Measurements from ENCODE around the gene STK38L. TPM values are rescaled to one million over a fixed set of nuclear protein-coding genes. Genes with fewer than 3 reads are reported as not detected.

The STK38L gene
- total RNA-seq, 4 donors from 2014 or later = 64.6 to 102 (median 82.4) TPM

DNA sequence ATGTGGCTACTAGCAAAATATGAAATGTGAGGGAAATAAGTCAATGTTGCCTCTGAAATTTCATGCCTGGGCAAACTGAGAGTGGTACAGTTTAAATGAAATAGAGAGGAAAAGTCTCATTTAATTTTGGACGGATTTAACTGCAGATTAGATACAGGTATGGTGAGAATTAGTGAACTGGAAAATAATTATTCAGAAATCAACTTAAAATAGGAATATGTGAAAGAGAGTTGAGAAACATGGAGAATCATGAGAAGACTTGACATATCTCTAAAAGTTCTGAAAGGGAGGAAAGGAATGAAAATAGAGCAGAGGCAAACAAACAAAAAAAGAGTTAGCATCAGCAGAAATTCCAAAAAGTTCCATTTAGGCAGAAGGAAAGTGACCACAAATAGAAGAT lies 55.0 kb downstream of the STK38L start:
- Histone ChIP-seq H3K36me3 (peaks cover 4 to 49% (median 21%) of the 10 kb centered on the region in 4 donors), H3K4me3 (no peak overlapping the region), H3K9me3 (no peaks in the 10 kb centered on the region), H3K27ac (replicated peaks in 1 of 4) (peak overlapping the region in 2 of 4 donors; percentile 18 to 34), H3K27me3 (no peaks in the 10 kb centered on the region), H3K4me1 (peaks cover 20 to 68% (median 64%) of the 10 kb centered on the region in 4 donors)
- intact Hi-C loops (cut with DNase I) = no loop called here
- no peak for DNase-seq (ENCODE audit: extremely low spot score)
- 92% methylated on average over 1 of the region's 1 CpG for WGBS
- TF ChIP-seq, protein P1, sequence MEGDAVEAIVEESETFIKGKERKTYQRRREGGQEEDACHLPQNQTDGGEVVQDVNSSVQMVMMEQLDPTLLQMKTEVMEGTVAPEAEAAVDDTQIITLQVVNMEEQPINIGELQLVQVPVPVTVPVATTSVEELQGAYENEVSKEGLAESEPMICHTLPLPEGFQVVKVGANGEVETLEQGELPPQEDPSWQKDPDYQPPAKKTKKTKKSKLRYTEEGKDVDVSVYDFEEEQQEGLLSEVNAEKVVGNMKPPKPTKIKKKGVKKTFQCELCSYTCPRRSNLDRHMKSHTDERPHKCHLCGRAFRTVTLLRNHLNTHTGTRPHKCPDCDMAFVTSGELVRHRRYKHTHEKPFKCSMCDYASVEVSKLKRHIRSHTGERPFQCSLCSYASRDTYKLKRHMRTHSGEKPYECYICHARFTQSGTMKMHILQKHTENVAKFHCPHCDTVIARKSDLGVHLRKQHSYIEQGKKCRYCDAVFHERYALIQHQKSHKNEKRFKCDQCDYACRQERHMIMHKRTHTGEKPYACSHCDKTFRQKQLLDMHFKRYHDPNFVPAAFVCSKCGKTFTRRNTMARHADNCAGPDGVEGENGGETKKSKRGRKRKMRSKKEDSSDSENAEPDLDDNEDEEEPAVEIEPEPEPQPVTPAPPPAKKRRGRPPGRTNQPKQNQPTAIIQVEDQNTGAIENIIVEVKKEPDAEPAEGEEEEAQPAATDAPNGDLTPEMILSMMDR (IDR thresholded peaks at IDR 0.05) = no peak
- no peak for TF ChIP-seq POLR2AphosphoS5 (IDR thresholded peaks at IDR 0.05)

GRCh38 chr12:27300226-27300625 lies 56.1 kb downstream of the STK38L start:
- Histone ChIP-seq H3K9me3 (no peaks in the 10 kb centered on the region), H3K4me3 (no peak overlapping the region), H3K36me3 (peaks cover 4 to 49% (median 21%) of the 10 kb centered on the region in 4 donors), H3K4me1 (peaks cover 13 to 64% (median 60%) of the 10 kb centered on the region in 4 donors), H3K27ac (replicated peaks in 1 of 4) (peak overlapping the region in 2 of 4 donors; percentile 10 to 34), H3K27me3 (no peaks in the 10 kb centered on the region)
- TF ChIP-seq EP300 (IDR thresholded peaks at IDR 0.05) (no peak), POLR2AphosphoS5 (IDR thresholded peaks at IDR 0.05) (no peak)
- TF ChIP-seq, protein P1 (IDR thresholded peaks at IDR 0.05) = no peak
- intact Hi-C loops (cut with DNase I) = no loop called here
- DNase-seq (ENCODE audit: extremely low spot score) = no peak

- Histone ChIP-seq H3K9me3 (no peaks in the 10 kb centered on the region), H3K4me1 (peaks cover 3 to 54% (median 48%) of the 10 kb centered on the region in 4 donors), H3K4me3 (no peak overlapping the region), H3K36me3 (peaks cover under 1 to 56% (median 16%) of the 10 kb centered on the region in 4 donors), H3K27ac (replicated peaks in 1 of 4) (peak overlapping the region; percentile 33 to 63 (median 48)), H3K27me3 (no peaks in the 10 kb centered on the region)
- no peak for TF ChIP-seq EP300 (IDR thresholded peaks at IDR 0.05)
- TF ChIP-seq, protein P1 (IDR thresholded peaks at IDR 0.05) = no peak
- no peak for TF ChIP-seq POLR2A (IDR thresholded peaks at IDR 0.05; ENCODE audit: low read depth)
- no peak for TF ChIP-seq POLR2AphosphoS5 (IDR thresholded peaks at IDR 0.05)
- WGBS = 71% methylated on average over 3 of the region's 3 CpGs
- no peak for DNase-seq (ENCODE audit: extremely low spot score)
- intact Hi-C loops (cut with DNase I) = no loop called here
These were observed 59.3 kb downstream of the STK38L start for GRCh38 chr12:27303139-27304111.

DNA sequence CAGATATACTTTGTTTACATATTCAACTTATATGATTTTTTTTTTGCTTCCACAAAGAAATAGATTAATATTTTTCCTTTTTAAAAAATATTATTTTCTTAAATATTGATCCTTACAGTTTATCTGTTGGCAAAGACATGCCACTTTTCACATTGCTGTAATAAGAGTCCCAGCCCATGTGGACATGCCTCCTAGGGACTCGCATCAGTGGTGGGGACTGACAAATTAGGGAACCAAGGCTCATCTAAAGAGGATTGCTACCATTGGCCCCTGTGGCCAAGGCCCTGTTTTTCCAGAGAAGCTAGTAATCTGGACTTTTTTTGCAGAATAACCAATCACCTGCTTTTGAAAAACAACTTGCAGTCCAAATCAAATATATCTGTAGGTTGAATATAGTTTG lies 60.8 kb downstream of the STK38L start:
- 50% methylated on average over 1 of the region's 1 CpG for WGBS
- Histone ChIP-seq H3K27ac (replicated peaks in 1 of 4) (peak overlapping the region; percentile 46 to 64 (median 55)), H3K4me1 (peaks cover 0 to 49% (median 39%) of the 10 kb centered on the region in 4 donors), H3K36me3 (peaks cover 12 to 62% (median 22%) of the 10 kb centered on the region in 4 donors), H3K4me3 (no peak overlapping the region), H3K27me3 (no peaks in the 10 kb centered on the region), H3K9me3 (no peaks in the 10 kb centered on the region)
- TF ChIP-seq EP300 (IDR thresholded peaks at IDR 0.05) = no peak
- TF ChIP-seq POLR2A (IDR thresholded peaks at IDR 0.05; ENCODE audit: low read depth) = no peak
- TF ChIP-seq, protein P1 (IDR thresholded peaks at IDR 0.05) = no peak
- no peak for TF ChIP-seq POLR2AphosphoS5 (IDR thresholded peaks at IDR 0.05)
- intact Hi-C loops (cut with DNase I) = loop anchor here (5.0 kb wide), 3 partner anchors 163 to 368 kb away; partner anchors contain the start of genes FGFR1OP2, INTS13 and TM7SF3
- no peak for DNase-seq (ENCODE audit: extremely low spot score)

Data from esophagus muscularis mucosa (tissue), 4 donors.